ENCODE results near the gene SELENOM.

The SELENOM gene

GRCh38 chr22:31102441-31103081, 4.8 kb downstream of the SELENOM start:
- Histone ChIP-seq H3K36me3 (replicated peaks; ENCODE audit: insufficient read depth, low read length) (no peaks in the 10 kb centered on the region), H3K4me3 (ENCODE audit: low read length) (no peak overlapping the region), H3K79me2 (ENCODE audit: low read length) (no peaks in the 10 kb centered on the region), H3F3A (ENCODE audit: insufficient read depth, low read length) (no peaks in the 10 kb centered on the region), H4K20me1 (ENCODE audit: insufficient read depth, low read length) (no peaks in the 10 kb centered on the region), H3K9me3 (replicated peaks; ENCODE audit: insufficient read depth, low read length) (no peaks in the 10 kb centered on the region), H3K4me2 (ENCODE audit: low read depth, low read length) (no peak overlapping the region), H3K27me3 (replicated peaks; ENCODE audit: insufficient read depth, low read length) (no peaks in the 10 kb centered on the region), H3K4me1 (ENCODE audit: low read length) (no peaks in the 10 kb centered on the region), H2AFZ (ENCODE audit: low read length) (no peak overlapping the region), H3K9ac (ENCODE audit: low read length) (no peak overlapping the region), H3K9me2 (replicated peaks; ENCODE audit: insufficient read depth, low read length) (no peaks in the 10 kb centered on the region), H3K27ac (ENCODE audit: low read length) (no peak overlapping the region)
- DNase-seq: no peak
- TF ChIP-seq EZH2 (optimal IDR thresholded peaks at IDR 0.05; ENCODE audit: low read depth, low read length) (no peak), CTCF (IDR thresholded peaks at IDR 0.05; ENCODE audit: low read length) (no peak)

GRCh38 chr22:31100762-31101525, 6.4 kb downstream of the SELENOM start:
- Histone ChIP-seq H4K20me1 (ENCODE audit: insufficient read depth, low read length) (no peaks in the 10 kb centered on the region), H3K4me2 (ENCODE audit: low read depth, low read length) (no peak overlapping the region), H3K9ac (ENCODE audit: low read length) (no peak overlapping the region), H3F3A (ENCODE audit: insufficient read depth, low read length) (no peaks in the 10 kb centered on the region), H3K9me2 (replicated peaks; ENCODE audit: insufficient read depth, low read length) (no peaks in the 10 kb centered on the region), H3K4me1 (ENCODE audit: low read length) (no peaks in the 10 kb centered on the region), H3K36me3 (replicated peaks; ENCODE audit: insufficient read depth, low read length) (no peaks in the 10 kb centered on the region), H3K4me3 (ENCODE audit: low read length) (no peak overlapping the region), H3K79me2 (ENCODE audit: low read length) (no peaks in the 10 kb centered on the region), H3K27ac (ENCODE audit: low read length) (no peak overlapping the region), H3K27me3 (replicated peaks; ENCODE audit: insufficient read depth, low read length) (no peaks in the 10 kb centered on the region), H3K9me3 (replicated peaks; ENCODE audit: insufficient read depth, low read length) (no peaks in the 10 kb centered on the region), H2AFZ (ENCODE audit: low read length) (no peak overlapping the region)
- no peak for DNase-seq
- no peak for TF ChIP-seq EZH2phosphoT487 (IDR thresholded peaks at IDR 0.05; ENCODE audit: low read length)
- TF ChIP-seq EZH2 (optimal IDR thresholded peaks at IDR 0.05; ENCODE audit: low read depth, low read length): no peak
- TF ChIP-seq CTCF (IDR thresholded peaks at IDR 0.05; ENCODE audit: low read length): no peak

- no peak overlapping the region for H3K9ac ChIP-seq (ENCODE audit: low read length)
- no peaks in the 10 kb centered on the region for H3K79me2 ChIP-seq (ENCODE audit: low read length)
- no peak overlapping the region for H3K4me3 ChIP-seq (ENCODE audit: low read length)
- no peak for DNase-seq
- H3K9me2 ChIP-seq (replicated peaks; ENCODE audit: insufficient read depth, low read length): no peaks in the 10 kb centered on the region
- no peak overlapping the region for H3K4me2 ChIP-seq (ENCODE audit: low read depth, low read length)
- no peaks in the 10 kb centered on the region for H3F3A ChIP-seq (ENCODE audit: insufficient read depth, low read length)
- H3K36me3 ChIP-seq (replicated peaks; ENCODE audit: insufficient read depth, low read length): no peaks in the 10 kb centered on the region
- no peaks in the 10 kb centered on the region for H3K9me3 ChIP-seq (replicated peaks; ENCODE audit: insufficient read depth, low read length)
- TF ChIP-seq CTCF (IDR thresholded peaks at IDR 0.05; ENCODE audit: low read length) (no peak), EZH2phosphoT487 (IDR thresholded peaks at IDR 0.05; ENCODE audit: low read length) (no peak), EZH2 (optimal IDR thresholded peaks at IDR 0.05; ENCODE audit: low read depth, low read length) (no peak)
- no peaks in the 10 kb centered on the region for H3K4me1 ChIP-seq (ENCODE audit: low read length)
- no peaks in the 10 kb centered on the region for H3K27me3 ChIP-seq (replicated peaks; ENCODE audit: insufficient read depth, low read length)
- H4K20me1 ChIP-seq (ENCODE audit: insufficient read depth, low read length): no peaks in the 10 kb centered on the region
- H2AFZ ChIP-seq (ENCODE audit: low read length): no peak overlapping the region
- no peak overlapping the region for H3K27ac ChIP-seq (ENCODE audit: low read length)
Observed at GRCh38 chr22:31099841-31100761, 7.3 kb downstream of the SELENOM start.
